OCI-M2 (cell line): ENCODE measurements around the gene SEMA4C.

Experiments used
- DNase-seq: peaks from one replicate; lab custom pipeline; 2025; ENCODE audit not compliant: unreplicated experiment; lab: John Stamatoyannopoulos, UW

The SEMA4C gene

DNA sequence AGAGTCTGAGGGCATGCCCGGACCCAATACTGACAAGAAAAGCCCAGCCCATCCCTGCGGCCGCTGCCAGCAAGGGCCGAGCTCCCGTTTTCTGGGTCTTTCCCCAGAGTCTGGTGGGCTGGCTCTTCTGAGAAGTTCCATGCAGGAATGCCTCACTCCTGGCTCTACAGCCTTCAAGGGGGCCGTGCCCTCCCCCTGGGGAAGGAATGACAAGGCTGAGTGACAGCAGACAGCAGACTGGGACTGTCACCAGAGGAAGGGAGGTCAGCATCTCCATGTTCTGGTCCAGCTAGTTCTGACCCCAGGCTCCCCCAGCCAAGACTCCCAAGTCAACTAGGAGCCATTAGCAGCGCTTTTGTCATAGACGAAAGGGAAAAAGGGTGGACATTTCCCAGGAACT lies 13.0 kb upstream of the SEMA4C start:
- no peak for DNase-seq

DNA sequence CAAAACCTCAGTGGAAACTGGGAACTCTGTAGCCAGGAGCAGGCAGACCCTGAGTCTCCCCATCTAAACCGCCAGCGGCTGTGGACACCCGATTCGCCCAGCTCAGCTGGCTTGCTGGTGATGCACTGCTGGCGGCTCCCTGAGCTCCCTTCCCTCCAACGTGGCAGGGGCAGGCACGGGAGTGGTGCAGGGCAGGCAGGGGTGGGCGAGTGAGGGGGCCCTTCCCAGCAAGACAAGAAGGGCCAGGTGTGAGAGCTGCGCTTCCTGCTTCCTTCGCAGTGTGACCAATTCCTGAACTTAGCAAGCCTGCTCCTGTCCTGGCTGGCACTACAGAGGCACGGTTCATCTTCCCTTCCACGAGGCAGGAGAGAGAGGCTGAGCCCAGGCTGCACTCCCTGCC lies 12.3 kb upstream of the SEMA4C start:
- DNase-seq = no peak

DNA sequence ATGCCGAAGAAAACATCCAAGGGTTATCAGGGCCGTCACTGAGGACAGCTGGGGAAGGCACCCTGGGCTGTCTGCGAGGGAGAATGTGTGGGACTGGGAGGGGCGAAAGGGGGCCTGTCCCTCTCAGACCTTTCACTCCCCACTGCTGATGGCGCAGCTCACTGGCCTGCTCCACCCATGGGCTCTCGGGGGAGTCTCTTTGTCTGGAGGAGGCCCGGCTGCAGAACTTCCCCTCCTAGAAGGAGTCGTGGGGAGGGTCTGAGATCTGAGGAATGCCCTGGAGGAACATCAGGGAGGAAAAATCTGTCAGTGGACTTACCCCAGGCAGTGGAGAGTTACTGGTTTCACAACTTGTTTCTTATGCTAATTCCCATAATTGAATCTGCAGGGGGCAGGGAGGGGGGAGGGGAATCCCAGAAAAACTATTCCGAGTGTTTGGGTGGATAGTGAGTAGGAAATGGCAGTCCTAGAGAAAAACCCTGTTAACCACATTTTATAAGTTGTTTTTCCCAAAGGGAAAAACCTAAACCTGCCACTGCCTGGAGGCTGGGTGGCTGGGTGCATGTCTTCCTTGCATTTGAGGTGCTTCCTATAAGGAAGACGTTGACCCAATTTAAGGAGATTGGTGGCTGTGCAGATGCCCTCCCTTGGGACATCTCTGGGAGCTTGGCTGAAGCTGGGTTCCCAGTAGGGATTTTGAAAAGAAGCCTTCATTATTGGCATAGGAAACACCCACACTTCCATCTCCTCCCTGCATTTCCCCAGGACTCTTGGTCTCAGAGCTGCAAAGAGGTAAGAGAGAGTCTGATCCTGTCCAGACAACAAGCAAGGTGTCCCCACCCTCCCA lies 11.7 kb upstream of the SEMA4C start:
- DNase-seq = no peak

DNA sequence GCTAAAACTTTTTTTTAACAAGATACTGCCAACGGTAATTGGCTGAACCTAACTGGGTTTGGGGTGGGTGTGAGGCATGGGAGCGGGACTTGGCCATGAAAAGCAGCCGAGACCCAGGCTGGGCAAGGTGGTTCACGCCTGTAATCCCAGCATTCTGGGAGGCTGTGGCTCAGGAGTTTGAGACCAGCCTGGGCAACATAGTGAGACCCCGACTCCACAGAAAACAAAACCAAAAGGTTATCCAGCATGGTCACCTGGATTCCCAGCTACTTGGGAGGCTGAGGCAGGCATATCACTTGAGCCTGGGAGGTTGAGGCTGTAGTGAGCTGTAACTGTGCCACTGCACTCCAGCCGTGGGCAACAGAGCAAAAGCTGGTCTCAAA lies 11.0 kb upstream of the SEMA4C start:
- DNase-seq = no peak

DNA sequence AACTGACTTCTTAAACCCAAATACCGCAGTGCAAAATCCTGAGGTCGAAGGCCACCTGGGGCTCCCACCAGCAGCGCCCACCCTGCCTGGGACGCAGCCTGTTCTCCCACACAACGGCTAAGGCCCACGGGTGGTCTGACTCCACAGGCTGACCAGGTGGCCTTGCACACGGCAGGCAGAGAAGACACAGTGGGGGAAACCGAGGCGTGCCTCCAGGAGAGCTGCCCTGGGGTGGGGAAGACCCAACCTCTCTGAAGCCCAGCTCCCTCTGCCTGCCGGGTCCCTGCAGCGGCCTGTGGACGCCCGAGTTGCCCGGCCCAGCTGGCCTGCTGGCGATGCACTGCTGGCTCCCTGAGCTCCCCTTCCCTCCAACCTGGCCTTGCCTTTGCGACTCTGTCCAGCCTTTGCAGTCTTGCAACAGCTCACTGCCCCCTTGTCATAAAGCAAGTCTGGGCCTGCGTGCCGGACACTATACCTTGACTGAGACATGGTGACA lies 9.7 kb upstream of the SEMA4C start:
- no peak for DNase-seq

DNA sequence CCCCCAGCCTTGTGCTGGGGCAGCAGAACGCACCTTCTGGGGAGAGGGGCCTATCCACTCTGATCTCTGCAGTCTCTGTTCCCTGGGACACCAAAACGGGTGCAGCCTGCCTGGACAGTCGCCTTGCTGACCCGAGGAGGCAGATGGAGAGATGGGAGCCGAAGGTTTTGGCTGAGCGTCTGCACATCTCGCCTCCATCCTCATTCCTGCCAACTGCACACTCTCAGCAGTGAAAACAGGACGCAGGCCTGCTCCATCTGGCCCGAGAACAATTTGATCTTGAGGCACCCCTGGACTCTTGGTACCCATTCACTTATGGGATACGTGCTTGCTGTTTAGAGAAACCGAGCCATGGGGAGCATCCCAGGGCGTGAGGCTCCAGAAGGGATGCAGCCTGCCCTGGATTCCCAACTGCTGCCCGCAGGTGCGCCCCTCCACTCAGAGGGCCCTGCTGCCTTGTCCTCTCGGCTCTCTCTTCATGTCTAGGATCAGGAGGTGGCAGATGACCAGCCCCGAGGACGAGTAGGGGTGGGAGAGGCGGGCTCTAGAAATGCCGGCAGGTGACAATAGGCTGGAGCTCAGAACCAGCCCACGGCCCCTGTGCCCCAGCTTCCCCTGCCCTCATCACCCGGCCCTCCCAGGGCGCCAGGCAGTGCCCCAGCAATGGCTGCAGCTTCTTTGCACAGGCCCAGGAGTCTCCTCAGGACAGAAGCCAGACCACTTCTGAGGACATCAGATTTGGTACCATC lies 9.1 kb upstream of the SEMA4C start:
- no peak for DNase-seq

DNA sequence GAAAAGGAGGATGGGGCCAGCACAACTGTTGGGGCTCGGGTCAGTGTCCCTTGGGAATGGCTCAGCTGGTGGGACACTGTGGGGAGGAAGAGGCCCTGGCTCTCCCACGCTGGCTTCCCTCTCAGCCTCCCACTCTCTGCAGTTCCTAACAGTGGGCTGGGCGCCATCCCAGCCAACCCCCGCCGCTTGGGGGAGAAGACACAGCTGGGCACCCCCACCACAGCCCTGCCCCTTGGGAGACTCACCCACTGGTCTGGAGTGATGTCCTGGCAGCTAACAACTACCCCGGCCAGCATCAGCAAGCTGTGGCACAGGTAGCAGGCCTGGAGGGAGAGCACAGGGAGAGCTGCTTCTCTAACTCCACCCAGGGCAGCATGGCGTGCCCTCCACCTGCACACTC lies 8.3 kb upstream of the SEMA4C start:
- DNase-seq = no peak

DNA sequence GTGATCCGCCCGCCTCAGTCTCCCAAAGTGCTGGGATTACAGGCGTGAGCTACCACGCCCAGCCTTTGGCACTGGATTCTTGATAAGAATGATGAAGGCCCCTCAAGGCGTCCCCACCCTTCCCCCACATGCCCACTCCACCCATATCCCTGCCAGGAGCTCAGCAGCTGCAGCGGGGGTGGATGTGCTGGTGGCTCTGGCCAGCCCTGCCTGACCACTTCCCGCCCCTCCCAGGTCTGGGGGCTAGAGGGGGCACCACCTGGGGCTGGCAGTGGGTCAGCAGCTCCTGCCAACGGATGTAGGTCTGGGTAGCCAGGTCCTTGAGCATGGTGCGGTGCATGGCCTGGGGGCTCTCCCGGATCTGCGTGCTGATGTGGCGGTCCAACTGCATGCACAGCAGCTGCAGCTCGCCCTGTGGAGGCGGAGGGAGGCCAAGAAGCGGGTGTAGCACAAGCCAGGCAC lies 7.8 kb upstream of the SEMA4C start:
- DNase-seq = no peak

DNA sequence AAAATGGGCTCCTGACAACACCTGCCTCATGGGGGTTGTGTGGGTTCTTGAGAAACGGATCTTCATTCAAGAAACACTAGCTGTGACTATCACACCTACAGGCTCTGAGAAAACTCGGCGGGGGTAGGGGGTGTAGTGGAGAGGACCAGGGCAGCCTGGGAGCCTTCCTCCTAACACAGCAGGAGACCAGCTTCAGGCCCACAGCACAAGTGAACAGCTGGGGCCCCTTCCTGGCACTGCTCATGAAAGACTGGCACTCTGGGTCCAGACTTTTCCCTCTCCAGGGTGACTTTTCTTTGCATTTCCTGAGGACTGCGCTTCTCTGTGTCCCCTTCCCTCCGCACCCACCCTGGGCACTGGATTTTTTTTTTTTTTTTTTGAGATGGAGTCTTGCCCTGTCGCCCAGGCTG lies 7.2 kb upstream of the SEMA4C start:
- no peak for DNase-seq

DNA sequence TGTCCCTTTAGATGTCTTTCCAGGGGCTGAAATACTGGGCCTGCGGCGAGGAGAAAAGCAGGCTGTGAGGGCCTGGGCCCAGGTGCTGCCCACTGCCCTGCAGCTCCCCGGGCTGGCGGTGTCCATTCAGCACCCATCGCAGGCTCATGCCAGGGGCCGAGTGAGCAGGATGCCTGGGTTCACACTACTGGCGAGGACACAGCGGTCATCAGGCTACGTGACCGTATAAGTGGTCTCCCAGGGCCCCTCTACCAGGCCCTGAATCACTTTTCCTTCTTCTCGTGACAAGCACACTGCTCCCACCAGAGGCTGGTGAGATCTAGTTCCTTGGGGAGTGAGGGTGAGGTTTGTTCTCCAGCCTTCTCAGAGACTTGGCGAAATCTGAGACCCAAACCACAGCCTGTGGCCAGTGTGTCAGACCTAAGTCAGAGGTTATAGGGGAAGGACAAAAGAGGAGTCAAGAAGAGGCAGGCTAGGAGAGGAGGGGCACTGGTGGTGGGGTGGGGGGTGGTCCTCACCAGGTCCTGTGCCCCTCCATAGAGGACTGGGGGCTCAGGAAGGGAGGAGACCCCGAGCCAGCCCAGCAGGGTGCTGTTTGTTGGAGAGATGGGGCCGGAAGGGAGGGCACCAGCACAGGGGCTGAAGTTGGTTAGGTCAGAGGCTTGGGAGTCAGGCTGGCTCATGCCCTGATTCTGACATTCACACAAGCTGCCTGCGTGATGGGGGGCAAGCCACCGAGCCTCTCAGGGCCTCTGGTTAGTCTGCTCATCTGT lies 6.6 kb upstream of the SEMA4C start:
- no peak for DNase-seq

DNA sequence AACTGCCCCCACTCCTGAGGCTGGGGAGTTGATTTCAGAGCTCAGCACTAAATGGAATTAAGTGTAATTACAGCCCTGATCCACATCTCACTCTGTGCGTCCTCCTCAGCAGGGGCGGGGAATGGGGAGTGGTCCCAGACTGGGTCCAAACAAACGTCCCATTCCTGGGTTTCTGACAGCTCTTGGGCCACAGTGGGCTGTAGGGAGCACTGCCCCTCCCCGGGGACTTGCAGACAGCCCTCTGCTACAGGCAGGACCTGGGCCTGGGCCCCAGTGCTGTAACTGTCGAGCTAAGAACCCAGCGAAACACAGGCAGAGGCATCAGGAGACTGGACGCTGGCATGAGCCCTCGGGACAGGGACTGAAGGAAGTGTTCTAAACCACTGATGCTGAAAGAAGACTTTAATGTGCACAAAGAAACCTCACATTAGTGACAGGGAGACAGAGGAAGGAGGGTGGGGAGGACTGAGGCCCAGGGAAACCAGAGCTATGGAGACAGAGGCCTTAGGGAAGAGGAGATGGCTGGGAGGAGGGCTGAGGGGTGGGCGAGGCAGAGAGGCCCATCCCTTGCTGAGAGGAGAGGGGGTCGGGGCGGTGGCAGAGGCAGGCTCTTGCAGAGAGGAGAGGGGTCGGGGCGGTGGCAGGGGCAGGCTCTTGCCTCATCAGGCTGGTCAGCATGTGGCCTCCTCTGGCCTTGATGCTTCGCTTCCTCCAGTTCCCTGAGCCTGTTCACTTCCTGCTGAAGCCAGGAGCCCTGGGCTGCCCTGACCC lies 5.8 kb upstream of the SEMA4C start:
- DNase-seq = no peak

DNA sequence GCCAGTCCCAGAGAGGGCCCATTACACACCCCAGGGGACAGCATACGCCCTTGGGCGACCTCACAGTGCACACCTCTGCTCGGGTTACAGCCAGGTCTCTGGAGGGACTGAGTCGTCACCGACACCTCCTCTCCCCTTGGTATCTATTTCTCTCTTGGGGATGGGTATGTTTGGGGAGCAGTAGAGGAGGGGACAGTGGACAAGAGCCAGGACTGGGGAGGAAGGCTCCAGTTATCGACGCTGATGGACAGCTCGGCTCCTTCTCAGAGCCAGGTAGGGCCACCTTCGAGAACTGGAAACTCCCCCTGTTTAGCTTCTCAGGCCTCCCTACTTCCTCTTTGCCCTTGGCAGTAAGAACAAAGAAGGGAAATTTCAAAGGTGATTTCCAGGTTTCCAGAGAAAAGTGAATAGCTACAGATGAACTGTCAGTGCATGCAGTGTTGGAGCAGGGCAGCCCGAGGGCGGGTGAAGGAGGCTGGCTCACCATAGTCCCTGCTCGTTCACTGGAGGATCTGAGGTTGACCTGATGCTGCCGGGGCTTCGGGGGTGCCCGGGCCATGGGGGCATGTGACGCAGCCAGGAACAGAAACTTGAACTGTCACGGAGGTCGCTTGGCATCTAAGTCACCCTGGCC lies 4.4 kb upstream of the SEMA4C start:
- no peak for DNase-seq

DNA sequence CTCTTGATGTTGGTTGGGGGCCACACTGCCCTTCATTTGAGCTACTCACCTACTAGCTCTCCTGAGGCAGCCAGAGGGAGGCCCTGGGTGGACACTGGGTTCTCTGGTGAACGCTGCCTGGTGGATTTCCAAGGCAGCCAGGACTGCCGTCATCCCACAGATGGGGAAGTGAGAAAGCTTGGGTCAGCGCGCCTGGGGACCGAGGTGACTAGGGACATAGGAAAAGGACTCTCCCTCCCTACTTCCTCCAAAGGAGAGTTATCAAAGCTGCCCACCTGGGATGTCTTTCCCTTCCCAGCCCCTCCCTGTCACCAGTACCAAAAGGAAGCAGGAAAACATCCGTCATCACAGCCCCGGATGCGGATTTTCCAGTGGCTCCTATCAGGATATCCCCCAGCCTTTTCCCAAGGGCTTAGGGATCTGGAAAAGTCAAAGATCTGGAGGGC lies 3.8 kb upstream of the SEMA4C start:
- no peak for DNase-seq

DNA sequence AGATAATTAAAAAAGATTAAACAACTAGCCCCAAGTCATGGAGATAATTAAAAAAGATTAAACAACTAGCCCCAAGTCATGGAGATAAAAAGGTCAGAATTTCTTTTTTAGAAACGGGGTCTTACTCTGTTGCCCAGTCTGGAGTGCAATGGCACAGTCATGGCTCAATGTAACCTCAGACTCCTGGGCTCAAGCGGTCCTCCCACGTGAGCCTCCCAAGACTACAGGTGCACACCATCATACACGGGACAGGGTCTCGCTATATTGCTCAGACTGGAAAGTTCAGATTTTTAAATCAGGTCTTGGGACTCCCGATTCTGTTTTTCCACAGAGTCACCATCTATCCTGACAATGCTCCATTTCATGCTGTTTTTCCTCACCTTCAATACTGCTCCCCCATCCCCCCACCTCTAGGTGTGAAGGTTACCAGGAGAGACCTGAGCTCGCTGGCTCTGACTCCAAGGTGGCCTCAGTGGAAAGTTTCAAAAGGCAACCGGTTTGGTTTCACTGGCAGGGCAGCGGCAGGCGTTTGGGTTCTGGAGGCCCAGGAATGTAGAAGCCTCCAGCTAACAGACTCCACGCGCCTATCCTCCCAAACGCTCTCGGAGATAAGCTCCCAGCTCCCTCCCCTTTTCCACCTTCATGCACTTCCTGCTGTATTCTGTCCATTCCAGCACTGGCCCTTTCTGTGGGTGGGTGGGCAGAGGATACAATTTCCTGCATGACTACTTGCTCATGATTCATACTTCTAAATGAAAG lies 2.9 kb upstream of the SEMA4C start:
- no peak for DNase-seq

DNA sequence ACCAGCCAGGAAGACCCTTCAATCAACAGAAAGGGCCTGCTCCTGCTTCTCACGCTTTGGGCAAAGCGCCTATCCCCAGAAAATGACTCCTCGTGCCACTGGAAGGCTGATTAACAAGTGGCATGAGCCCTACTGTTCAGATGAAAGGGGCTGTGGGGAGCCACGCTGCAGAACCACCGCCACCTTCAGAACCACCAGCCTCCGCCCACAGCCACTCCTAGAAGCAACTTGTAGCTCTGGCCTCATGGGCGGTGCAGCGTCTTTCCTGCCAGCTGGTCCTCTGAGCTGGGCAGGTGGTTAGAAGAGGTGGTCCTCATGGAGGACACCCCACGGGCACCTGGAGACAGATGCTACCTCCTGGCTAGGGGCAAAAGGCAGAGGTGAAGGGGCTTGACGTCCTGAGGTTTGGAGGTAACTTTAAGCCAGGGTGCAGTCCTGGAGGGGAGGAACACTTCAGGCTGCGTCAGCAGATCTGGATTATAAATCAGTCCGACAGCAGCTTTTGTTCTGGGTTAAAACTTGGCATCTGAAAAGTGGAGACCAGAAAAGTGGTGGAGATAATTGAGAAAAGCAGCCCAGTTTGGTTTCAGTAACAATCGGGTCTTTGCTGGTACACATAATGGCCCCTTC lies 861 bp upstream of the SEMA4C start:
- no peak for DNase-seq

DNA sequence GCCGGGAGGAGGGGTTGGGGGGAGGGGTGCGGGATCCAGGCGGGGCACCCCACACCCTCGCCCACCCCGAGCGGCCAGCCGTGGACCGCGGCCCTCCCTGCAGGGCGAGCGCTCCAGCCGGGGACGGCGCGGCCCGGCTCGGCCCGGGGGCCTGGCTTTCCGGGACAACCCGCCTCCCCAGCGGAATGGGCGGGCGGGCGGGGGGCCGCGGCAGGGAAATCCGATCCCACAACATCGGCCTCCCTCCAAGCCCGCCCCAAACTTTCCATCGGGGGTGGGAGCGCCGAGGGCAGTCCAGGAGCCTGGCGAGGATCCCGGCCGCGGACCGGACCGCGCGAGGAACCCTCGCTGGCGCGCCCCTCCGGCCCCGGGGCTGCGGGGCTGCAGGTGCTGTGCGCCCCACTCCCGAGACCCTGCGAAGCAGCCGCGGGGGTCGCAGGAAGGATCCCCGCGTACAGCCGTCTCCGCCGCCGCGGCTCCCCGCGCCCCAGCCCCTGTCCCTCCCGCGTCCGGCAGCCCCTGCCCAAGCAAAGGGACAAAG lies 529 bp downstream of the SEMA4C start:
- no peak for DNase-seq

DNA sequence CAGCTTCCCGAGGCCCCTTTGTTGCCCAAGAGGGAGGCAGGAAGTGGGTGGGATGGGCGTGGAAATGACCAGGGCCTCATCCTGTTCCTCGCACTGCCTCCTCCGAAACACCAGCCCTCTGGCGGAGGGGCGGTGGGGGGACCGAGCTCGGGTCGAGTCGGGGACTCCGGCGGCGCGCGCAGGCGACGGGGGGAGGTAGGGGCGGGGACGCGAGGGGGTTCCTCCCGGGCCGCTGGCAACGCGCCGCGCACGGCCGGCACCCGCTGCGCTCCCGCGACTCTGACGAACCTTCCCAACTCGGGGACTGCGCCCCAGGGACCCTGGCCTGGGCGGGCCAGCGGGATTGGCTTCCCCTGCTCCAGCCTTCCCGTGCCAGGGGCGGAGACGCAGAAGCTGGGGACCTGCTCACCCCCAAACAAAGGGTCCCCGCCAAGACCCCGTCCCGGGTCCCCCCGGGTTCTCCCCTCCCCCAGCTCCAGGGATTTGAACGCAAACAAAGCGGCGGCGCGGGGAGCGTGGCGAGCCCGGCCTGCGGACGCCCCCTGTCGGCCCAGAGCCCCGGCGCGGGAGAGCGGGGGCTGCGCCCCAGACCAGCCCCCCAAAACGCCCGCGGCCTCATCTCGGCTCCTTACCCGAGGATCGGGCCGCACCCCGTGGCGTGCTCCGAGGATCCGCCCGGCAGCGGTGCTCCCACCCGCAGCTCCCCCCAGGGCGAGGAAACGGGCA lies 1.2 kb downstream of the SEMA4C start:
- no peak for DNase-seq
